CD14-positive monocyte (primary cell): Measurements from ENCODE around the gene SEPTIN7. TPM values are rescaled to one million over a fixed set of nuclear protein-coding genes. Genes with fewer than 3 reads are reported as not detected.

Source experiments
- DNase-seq, 3 donors: peaks; one replicate each; pipeline ENCODE4 v3.0.0-alpha.2; 2011 to 2022
- H2AFZ ChIP-seq: 2 replicates; pipeline ENCODE4 v1.6.0; 2012; ENCODE audit warnings: mild to moderate bottlenecking, low read depth, low read length, inconsistent platforms; ENCODE audit not compliant: insufficient read depth, poor library complexity, severe bottlenecking
- H3K27ac ChIP-seq, 2 donors: 1 replicate in 1 of 2; 2 replicates in 1 of 2; pipeline ENCODE4 v1.5.1; 2012 to 2013; ENCODE audit warnings: low read length in 2 of 2, control low read depth in 1 of 2, inconsistent platforms in 1 of 2, low read depth in 1 of 2, mild to moderate bottlenecking in 1 of 2
- H3K27me3 ChIP-seq, 2 donors: one replicate each; pipeline versions ENCODE4 v1.6.0 to v1.6.1; 2011 to 2013; ENCODE audit warnings: low read length in 2 of 2; ENCODE audit not compliant: control insufficient read depth in 2 of 2, insufficient read depth in 2 of 2
- H3K36me3 ChIP-seq, 2 donors: replicated peaks in 1 of 2; 1 replicate in 1 of 2; 2 replicates in 1 of 2; pipeline versions ENCODE4 v1.5.1 to v1.6.1; 2012 to 2013; ENCODE audit warnings: low read length in 2 of 2, control low read depth in 1 of 2, inconsistent platforms in 1 of 2, mild to moderate bottlenecking in 1 of 2; ENCODE audit not compliant: insufficient read depth in 2 of 2, control insufficient read depth in 1 of 2
- H3K4me1 ChIP-seq, 2 donors: 1 replicate in 1 of 2; 2 replicates in 1 of 2; pipeline versions ENCODE4 v1.5.1 to v1.6.1; 2012 to 2013; ENCODE audit warnings: low read length in 2 of 2, control low read depth in 1 of 2, inconsistent platforms in 1 of 2, mild to moderate bottlenecking in 1 of 2, moderate library complexity in 1 of 2; ENCODE audit not compliant: insufficient read depth in 2 of 2, control insufficient read depth in 1 of 2
- H3K4me2 ChIP-seq: replicated peaks from 2 replicates; pipeline ENCODE3; 2012; ENCODE audit warnings: low read length, moderate library complexity, mild to moderate bottlenecking; ENCODE audit not compliant: poor library complexity, severe bottlenecking; ENCODE audit errors: extremely low read depth
- H3K4me3 ChIP-seq, 3 experiments: fragments of 200-600 bp in 1 of 3; sonication (generic) in 1 of 3; replicated peaks in 1 of 3; 1 replicate in 2 of 3; 2 replicates in 1 of 3; pipeline ENCODE4 v1.5.1; 2011 to 2013; ENCODE audit warnings: low read length in 3 of 3, mild to moderate bottlenecking in 3 of 3, control low read depth in 2 of 3, low read depth in 2 of 3, inconsistent platforms in 1 of 3, moderate library complexity in 1 of 3
- H3K79me2 ChIP-seq: 2 replicates; pipeline ENCODE4 v1.6.0; 2012; ENCODE audit warnings: mild to moderate bottlenecking, control low read depth, inconsistent platforms, low read length, moderate library complexity; ENCODE audit not compliant: insufficient read depth
- H3K9ac ChIP-seq: 2 replicates; pipeline ENCODE4 v1.6.0; 2017; ENCODE audit warnings: low read length, mild to moderate bottlenecking; ENCODE audit not compliant: insufficient read depth, poor library complexity, severe bottlenecking
- H3K9me3 ChIP-seq, 2 donors: replicated peaks in 1 of 2; 1 replicate in 1 of 2; 2 replicates in 1 of 2; pipeline versions ENCODE4 v1.5.1 to v1.6.1; 2012 to 2013; ENCODE audit warnings: low read length in 2 of 2, control low read depth in 1 of 2; ENCODE audit not compliant: control insufficient read depth in 1 of 2, insufficient read depth in 1 of 2
- H4K20me1 ChIP-seq: 2 replicates; pipeline ENCODE4 v1.6.0; 2012; ENCODE audit warnings: mild to moderate bottlenecking, low read length, control low read depth, moderate library complexity; ENCODE audit not compliant: insufficient read depth
- H3K27ac Mint-ChIP-seq, 7 donors: one replicate each; pipeline ENCODE4 v1.8.0; 2020; ENCODE audit warnings: mild to moderate bottlenecking in 7 of 7, mixed read lengths in 7 of 7, moderate library complexity in 6 of 7, inconsistent platforms in 2 of 7
- H3K27me3 Mint-ChIP-seq, 3 donors: one replicate each; pipeline ENCODE4 v1.8.0; 2021 to 2022; ENCODE audit warnings: low read depth in 3 of 3, mild to moderate bottlenecking in 3 of 3, mixed read lengths in 3 of 3, moderate library complexity in 3 of 3, inconsistent platforms in 1 of 3
- H3K36me3 Mint-ChIP-seq, 2 donors: one replicate each; pipeline ENCODE4 v1.8.0; 2020; ENCODE audit warnings: mixed read lengths in 2 of 2, inconsistent platforms in 1 of 2, mild to moderate bottlenecking in 1 of 2
- H3K4me1 Mint-ChIP-seq: one replicate; pipeline ENCODE4 v1.8.0; 2020; ENCODE audit warnings: mild to moderate bottlenecking, mixed read lengths
- H3K4me3 Mint-ChIP-seq, 2 donors: one replicate each; pipeline ENCODE4 v1.8.0; 2020; ENCODE audit warnings: mild to moderate bottlenecking in 2 of 2, mixed read lengths in 2 of 2, moderate library complexity in 1 of 2
- H3K9me3 Mint-ChIP-seq, 7 donors: one replicate each; pipeline ENCODE4 v1.8.0; 2020 to 2022; ENCODE audit warnings: mixed read lengths in 7 of 7, mild to moderate bottlenecking in 6 of 7, moderate library complexity in 6 of 7, inconsistent platforms in 2 of 7
- CTCF ChIP-seq: fragments of 200-600 bp; IDR thresholded peaks from one replicate; pipeline ENCODE4 v1.8.0; 2022; ENCODE audit warnings: antibody characterized with exemption, mild to moderate bottlenecking
- WGBS: methylation state at CpG from one replicate; pipeline ENCODE4 v1.1.5; 2013; ENCODE audit warnings: missing lambda C conversion rate; ENCODE audit not compliant: insufficient coverage; 5-methylcytosine and 5-hydroxymethylcytosine counted together
- intact Hi-C, 2 donors: fragments of 100-400 bp; cut with micrococcal nuclease; formaldehyde crosslinking; loops; one replicate each; pipeline versions ENCODE4 v1.15.0 to v1.15.1; 2023
- polyA plus RNA-seq, 3 donors: library from polyadenylated mRNA; depleted of rRNA in 1 of 3; unstranded in 2 of 3; stranded (reverse) in 1 of 3; fragments of 300-500 nt in 2 of 3; fragments of >200 nt in 1 of 3; fragmentation: Illumina TruSeq in 2 of 3; gene quantifications; 1 replicate in 2 of 3; 2 replicates in 1 of 3; pipeline ENCODE4 v1.2.3, GENCODE V29; 2012 to 2021

The SEPTIN7 gene
- polyA plus RNA-seq, 3 donors: 60.9 to 322 (median 224) TPM

DNA sequence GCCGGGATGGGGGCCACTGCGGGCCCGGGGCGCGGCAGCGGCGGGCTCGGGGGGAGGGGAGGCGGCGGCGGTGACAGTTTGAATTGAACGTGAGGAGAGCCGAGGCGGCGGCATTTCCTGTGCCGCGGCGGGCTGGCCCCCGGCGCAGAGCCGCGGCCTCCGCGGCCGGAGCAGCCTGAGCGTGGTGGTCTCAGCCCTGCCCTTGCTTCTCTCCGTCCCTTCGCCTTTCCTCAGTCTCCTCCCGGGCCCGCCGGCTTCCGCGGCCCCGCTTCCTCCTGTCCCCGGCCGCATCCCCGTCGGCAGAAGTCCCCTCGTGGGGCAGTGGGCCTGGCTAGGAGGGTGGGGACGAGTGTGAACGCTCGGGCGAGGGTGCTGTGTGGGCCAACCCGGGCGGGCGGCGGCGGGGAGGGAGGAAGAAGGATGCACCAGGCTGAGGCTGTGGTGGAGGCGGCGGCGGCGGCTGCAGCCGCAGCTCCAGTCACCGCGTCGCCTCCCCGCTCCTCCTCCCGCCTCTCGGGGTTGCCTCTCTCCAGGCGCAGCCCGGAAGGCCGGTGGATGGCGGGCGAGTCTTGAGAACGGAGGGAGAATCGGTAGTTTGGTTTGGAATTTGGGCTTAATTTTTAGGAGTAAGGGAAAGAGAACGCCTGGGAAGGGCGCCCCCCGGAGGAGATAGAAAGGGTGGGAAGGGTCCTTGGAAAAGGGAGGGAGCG is 690 bp downstream of the SEPTIN7 start:
- Mint-ChIP-seq H3K27me3 (peaks cover 0 to 2% (median 2%) of the 10 kb centered on the region in 3 donors), H3K9me3 (no peaks in the 10 kb centered on the region), H3K4me3 (peak overlapping the region; percentile 92 to 97), H3K27ac (peak overlapping the region; percentile 97 to 99 (median 99)), H3K4me1 (peaks cover 40% of the 10 kb centered on the region), H3K36me3 (peaks cover 0 to 4% of the 10 kb centered on the region in 2 donors)
- WGBS: 0% methylated on average over 44 of the region's 70 CpGs
- H3K9ac ChIP-seq: peak overlapping the region; percentile 90
- peak; percentile 62 to 77 (median 68) for DNase-seq
- peaks cover 50% of the 10 kb centered on the region for H4K20me1 ChIP-seq
- H3K27me3 ChIP-seq: no peaks in the 10 kb centered on the region
- peak overlapping the region; percentile 84 for H3K4me2 ChIP-seq
- peak overlapping the region; percentile 76 to 98 for H3K27ac ChIP-seq
- peak overlapping the region; percentile 58 to 93 (median 93) for H3K4me3 ChIP-seq
- peaks cover 21 to 27% of the 10 kb centered on the region in 2 donors for H3K4me1 ChIP-seq
- peak; percentile 39 for TF ChIP-seq CTCF
- peaks cover 58% of the 10 kb centered on the region for H3K79me2 ChIP-seq
- H2AFZ ChIP-seq: peak overlapping the region; percentile 88
- intact Hi-C loops: loop anchor here (5.0 to 10.0 kb wide), 4 partner anchors 53 to 109 kb away; partner anchors contain the start of gene HERPUD2 (in 1 of the 2)
- H3K36me3 ChIP-seq: no peaks in the 10 kb centered on the region
- H3K9me3 ChIP-seq: no peaks in the 10 kb centered on the region

DNA sequence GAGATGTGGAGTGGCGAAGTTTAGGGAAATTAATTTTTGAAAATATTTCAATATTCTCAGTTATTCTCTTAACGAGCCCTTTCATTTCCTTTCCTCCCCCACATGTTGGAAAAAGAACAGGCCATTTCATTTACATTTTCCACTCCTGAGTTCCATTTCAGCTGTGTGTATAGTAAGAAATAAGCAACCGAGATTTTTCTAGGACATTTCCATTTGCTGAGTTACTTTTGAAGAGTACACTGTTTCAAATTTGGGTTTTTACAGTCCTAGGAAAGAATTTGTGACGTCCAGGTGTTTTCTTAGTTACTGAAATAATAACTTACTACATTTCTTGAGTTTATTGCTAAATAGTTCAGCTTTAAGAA is 1.2 kb downstream of the SEPTIN7 start:
- no peaks in the 10 kb centered on the region for H3K36me3 ChIP-seq
- peak overlapping the region; percentile 76 to 98 for H3K27ac ChIP-seq
- H4K20me1 ChIP-seq: peaks cover 55% of the 10 kb centered on the region
- TF ChIP-seq CTCF: no peak
- peaks cover 64% of the 10 kb centered on the region for H3K79me2 ChIP-seq
- no CpG with 5 or more reads among the region's 4 CpGs for WGBS
- H2AFZ ChIP-seq: peak overlapping the region; percentile 88
- Mint-ChIP-seq H3K4me1 (peaks cover 40% of the 10 kb centered on the region), H3K9me3 (no peaks in the 10 kb centered on the region), H3K27ac (peak overlapping the region; percentile 91 to 99 (median 98)), H3K36me3 (peaks cover 0 to 4% of the 10 kb centered on the region in 2 donors), H3K27me3 (peaks cover 0 to 2% (median 2%) of the 10 kb centered on the region in 3 donors), H3K4me3 (peak overlapping the region; percentile 92 to 97)
- peak in 2 of 3 donors; percentile 5 to 27 for DNase-seq
- H3K4me1 ChIP-seq: peaks cover 21 to 27% of the 10 kb centered on the region in 2 donors
- no peaks in the 10 kb centered on the region for H3K27me3 ChIP-seq
- H3K4me2 ChIP-seq: peak overlapping the region; percentile 84
- H3K9me3 ChIP-seq: no peaks in the 10 kb centered on the region
- H3K9ac ChIP-seq: peak overlapping the region; percentile 90
- intact Hi-C loops: loop anchor here (5.0 to 10.0 kb wide), 4 partner anchors 53 to 110 kb away; partner anchors contain the start of gene HERPUD2 (in 1 of the 2)
- H3K4me3 ChIP-seq: peak overlapping the region; percentile 58 to 93 (median 93)
